Right lobe of liver (tissue), 6 donors: ENCODE results near the gene SLC38A10. TPM values are rescaled to one million over a fixed set of nuclear protein-coding genes. Genes with fewer than 3 reads are reported as not detected.

Source experiments
- ATAC-seq, 4 donors: fragments of 200-7000 bp; cut with Tn5 transposase; one replicate each; pipeline ENCODE4 v1.9.1; 2020; ENCODE audit warnings: mild to moderate bottlenecking in 4 of 4, moderate library complexity in 4 of 4
- DNase-seq, 3 donors: peaks; one replicate each; pipeline ENCODE4 v3.0.0-alpha.2; 2020
- H3K27ac ChIP-seq, 3 donors: fragments of 200-600 bp; one replicate each; pipeline ENCODE4 v1.8.0; 2022
- H3K27me3 ChIP-seq, 2 donors: fragments of 200-600 bp; one replicate each; pipeline ENCODE4 v1.8.0; 2022
- H3K36me3 ChIP-seq, 4 donors: fragments of 200-600 bp; sonication (generic) in 1 of 4; one replicate each; pipeline versions ENCODE4 v1.5.1 to v1.8.0; 2017 to 2022; ENCODE audit warnings: control low read depth in 1 of 4
- H3K4me1 ChIP-seq, 4 donors: fragments of 200-600 bp; sonication (generic) in 1 of 4; one replicate each; pipeline versions ENCODE4 v1.5.1 to v1.8.0; 2017 to 2022; ENCODE audit warnings: control low read depth in 1 of 4
- H3K4me3 ChIP-seq, 3 donors: fragments of 200-600 bp; one replicate each; pipeline ENCODE4 v1.8.0; 2022
- H3K9me3 ChIP-seq, 4 donors: fragments of 200-600 bp; sonication (generic) in 1 of 4; one replicate each; pipeline versions ENCODE4 v1.5.1 to v1.8.0; 2017 to 2022; ENCODE audit warnings: control low read depth in 1 of 4
- POLR2A ChIP-seq: fragments of 450-650 bp; IDR thresholded peaks from one replicate; pipeline ENCODE4 v1.6.1; 2017; ENCODE audit warnings: antibody characterized with exemption, mild to moderate bottlenecking
- WGBS: methylation state at CpG from one replicate; pipeline ENCODE4 v1.1.6; 2018; ENCODE audit warnings: low coverage, low lambda C conversion rate; ENCODE audit not compliant: insufficient coverage; ENCODE audit errors: missing lambda C conversion rate; 5-methylcytosine and 5-hydroxymethylcytosine counted together
- intact Hi-C, 2 donors: fragments of 100-400 bp; cut with DNase I; formaldehyde crosslinking; loops; one replicate each; pipeline versions ENCODE4 v1.11.2 to v1.14.1; 2022
- total RNA-seq, 6 experiments: library from RNA; depleted of rRNA in 2 of 6; stranded (reverse); fragments of >200 nt in 2 of 6; fragmentation: NEBNext Ultra II Directional in 3 of 6; extraction: Animal tissue kit (Norgen Biotek cat#: 25700) in 3 of 6; gene quantifications; one replicate each; pipeline versions ENCODE4 v1.1.0 to v1.2.4, GENCODE V29; 2016 to 2023
- TF ChIP-seq, protein P1 (sequence below), 4 donors: fragments of 200-600 bp in 3 of 4; fragments of 450-650 bp in 1 of 4; IDR thresholded peaks; one replicate each; pipeline versions ENCODE4 v1.5.1 to v1.8.0; 2016 to 2022; ENCODE audit warnings: antibody characterized with exemption in 4 of 4, mild to moderate bottlenecking in 2 of 4
- donor health status: DM: no; HTN: yes; CAD: no.
- donor health status: DM: no; HTN: no; CAD: no.
- donor health status: DM: no; HTN: no; CAD: no.
- donor health status: DM: no; HTN: yes; CAD: no.
- donor health status: DM: no; HTN: yes; CAD: no.

The SLC38A10 gene
- total RNA-seq, 6 experiments from 2014 or later: 60.9 to 104 (median 86.1) TPM

DNA sequence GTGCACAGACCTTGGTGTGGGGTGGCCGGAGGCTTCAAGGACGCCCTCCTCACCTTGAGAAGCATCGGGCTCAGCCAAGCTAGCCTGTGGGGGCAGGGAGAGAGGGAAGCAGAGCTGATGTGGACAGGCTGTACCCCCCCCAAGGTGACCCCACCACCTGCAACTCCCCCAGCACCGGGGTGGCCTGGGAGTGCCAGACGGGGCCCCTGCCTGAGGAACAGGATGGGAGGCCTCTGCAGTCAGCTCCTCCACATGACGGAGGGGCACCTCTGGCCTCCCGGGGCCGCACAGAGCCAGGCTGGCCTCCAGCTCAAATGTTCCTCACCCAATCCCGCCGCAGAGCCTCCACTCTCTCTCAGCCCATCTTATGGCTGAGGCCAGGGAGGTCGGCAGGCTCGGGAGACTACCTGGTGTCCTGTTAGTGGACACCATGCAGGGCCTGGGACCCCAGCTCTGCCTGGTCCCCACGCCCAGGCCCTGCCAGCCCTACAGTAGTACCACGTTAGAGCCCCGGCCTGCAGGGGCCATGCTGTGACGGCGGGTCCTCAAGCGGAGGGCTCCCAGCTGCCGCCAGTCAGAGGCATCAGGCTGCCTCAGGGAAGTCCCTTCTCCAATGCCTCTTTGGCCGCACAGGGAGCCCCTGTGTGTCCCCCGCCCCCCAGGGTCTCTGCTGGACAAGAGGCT lies 19.4 kb upstream of the SLC38A10 start:
- intact Hi-C loops: no loop called here
- no peaks in the 10 kb centered on the region for H3K27me3 ChIP-seq
- no peak overlapping the region for H3K27ac ChIP-seq
- peaks cover 0 to 6% (median 3%) of the 10 kb centered on the region in 4 donors for H3K4me1 ChIP-seq
- no peak for DNase-seq
- no peak overlapping the region for H3K4me3 ChIP-seq
- no peak for TF ChIP-seq POLR2A
- TF ChIP-seq, protein P1, sequence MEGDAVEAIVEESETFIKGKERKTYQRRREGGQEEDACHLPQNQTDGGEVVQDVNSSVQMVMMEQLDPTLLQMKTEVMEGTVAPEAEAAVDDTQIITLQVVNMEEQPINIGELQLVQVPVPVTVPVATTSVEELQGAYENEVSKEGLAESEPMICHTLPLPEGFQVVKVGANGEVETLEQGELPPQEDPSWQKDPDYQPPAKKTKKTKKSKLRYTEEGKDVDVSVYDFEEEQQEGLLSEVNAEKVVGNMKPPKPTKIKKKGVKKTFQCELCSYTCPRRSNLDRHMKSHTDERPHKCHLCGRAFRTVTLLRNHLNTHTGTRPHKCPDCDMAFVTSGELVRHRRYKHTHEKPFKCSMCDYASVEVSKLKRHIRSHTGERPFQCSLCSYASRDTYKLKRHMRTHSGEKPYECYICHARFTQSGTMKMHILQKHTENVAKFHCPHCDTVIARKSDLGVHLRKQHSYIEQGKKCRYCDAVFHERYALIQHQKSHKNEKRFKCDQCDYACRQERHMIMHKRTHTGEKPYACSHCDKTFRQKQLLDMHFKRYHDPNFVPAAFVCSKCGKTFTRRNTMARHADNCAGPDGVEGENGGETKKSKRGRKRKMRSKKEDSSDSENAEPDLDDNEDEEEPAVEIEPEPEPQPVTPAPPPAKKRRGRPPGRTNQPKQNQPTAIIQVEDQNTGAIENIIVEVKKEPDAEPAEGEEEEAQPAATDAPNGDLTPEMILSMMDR (IDR thresholded peaks at IDR 0.05): no peak
- no peaks in the 10 kb centered on the region for H3K9me3 ChIP-seq
- no peak for ATAC-seq
- WGBS: no CpG with 5 or more reads among the region's 21 CpGs
- H3K36me3 ChIP-seq: no peaks in the 10 kb centered on the region

- Histone ChIP-seq H3K4me1 (peaks cover 0 to 9% (median 4%) of the 10 kb centered on the region in 4 donors), H3K36me3 (no peaks in the 10 kb centered on the region), H3K4me3 (no peak overlapping the region), H3K9me3 (no peaks in the 10 kb centered on the region), H3K27me3 (no peaks in the 10 kb centered on the region), H3K27ac (no peak overlapping the region)
- intact Hi-C loops: no loop called here
- ATAC-seq (no peak), DNase-seq (no peak)
- 71% methylated on average over 4 of the region's 17 CpGs for WGBS
- TF ChIP-seq, protein P1 (IDR thresholded peaks at IDR 0.05): no peak
- no peak for TF ChIP-seq POLR2A
Observed at GRCh38 chr17:81313776-81314397, 18.8 kb upstream of the SLC38A10 start.

- 71% methylated on average over 5 of the region's 22 CpGs for WGBS
- intact Hi-C loops: no loop called here
- H3K27me3 ChIP-seq: no peaks in the 10 kb centered on the region
- no peak overlapping the region for H3K27ac ChIP-seq
- H3K9me3 ChIP-seq: no peaks in the 10 kb centered on the region
- peaks cover 0 to 16% (median 4%) of the 10 kb centered on the region in 4 donors for H3K4me1 ChIP-seq
- TF ChIP-seq, protein P1 (IDR thresholded peaks at IDR 0.05): no peak
- TF ChIP-seq POLR2A: no peak
- no peaks in the 10 kb centered on the region for H3K36me3 ChIP-seq
- H3K4me3 ChIP-seq: no peak overlapping the region
- ATAC-seq: no peak
- DNase-seq: no peak
Observed at GRCh38 chr17:81312624-81313325, 17.7 kb upstream of the SLC38A10 start.

GRCh38 chr17:81311946-81312345 lies 16.8 kb upstream of the SLC38A10 start:
- Histone ChIP-seq H3K4me3 (no peak overlapping the region), H3K9me3 (no peaks in the 10 kb centered on the region), H3K4me1 (peaks cover 0 to 19% (median 4%) of the 10 kb centered on the region in 4 donors), H3K36me3 (no peaks in the 10 kb centered on the region), H3K27ac (no peak overlapping the region), H3K27me3 (no peaks in the 10 kb centered on the region)
- ATAC-seq: no peak
- DNase-seq: no peak
- TF ChIP-seq, protein P1 (IDR thresholded peaks at IDR 0.05): no peak
- TF ChIP-seq POLR2A: no peak
- whole genome bisulfite sequencing: 88% methylated on average over 5 of the region's 14 CpGs
- intact Hi-C loops: no loop called here
